H1 (cell line): ENCODE measurements around the gene ORMDL3. TPM values are rescaled to one million over a fixed set of nuclear protein-coding genes. Genes with fewer than 3 reads are reported as not detected.
A peak's percentile ranks its signal among the peaks of the same experiment; 100 is the strongest.

Experiments
- EZH2 ChIP-seq: fragments of 200-600 bp; sonication (generic); IDR thresholded peaks from 2 replicates; pipeline ENCODE4 v1.7.1; 2012; ENCODE audit warnings: low read depth, mild to moderate bottlenecking, moderate library complexity, low read length, inconsistent platforms; ENCODE audit not compliant: severe bottlenecking
- HDAC2 ChIP-seq, 2 experiments: fragments of 300-600 bp in 1 of 2; sonication (generic) in 1 of 2; IDR thresholded peaks; 2 replicates each; pipeline ENCODE4 v1.6.1; 2011 to 2012; ENCODE audit warnings: low read depth in 2 of 2, low read length in 2 of 2, mild to moderate bottlenecking in 2 of 2, moderate library complexity in 2 of 2, borderline replicate concordance in 1 of 2, inconsistent platforms in 1 of 2
- JUND ChIP-seq: IDR thresholded peaks from 2 replicates; pipeline ENCODE4 v1.6.1; 2011; ENCODE audit warnings: mild to moderate bottlenecking, improper control_type of control experiment, low read length
- KDM1A ChIP-seq: fragments of 200-600, 300-600 bp; sonication (generic); IDR thresholded peaks from 2 replicates; pipeline ENCODE4 v1.7.1; 2016; ENCODE audit warnings: mild to moderate bottlenecking, low read length, borderline replicate concordance
- POLR2A ChIP-seq, 2 experiments: IDR thresholded peaks; 1 replicate in 1 of 2; 2 replicates in 1 of 2; pipeline ENCODE4 v1.6.1; 2011; ENCODE audit warnings: low read depth in 2 of 2, low read length in 2 of 2, mild to moderate bottlenecking in 2 of 2; ENCODE audit errors: control extremely low read depth in 1 of 2
- RAD21 ChIP-seq, 2 experiments: IDR thresholded peaks in 1 of 2; conservative IDR thresholded peaks in 1 of 2; 2 replicates each; pipeline ENCODE4 v1.6.1; 2011; ENCODE audit warnings: low read depth in 2 of 2, low read length in 2 of 2, improper control_type of control experiment in 1 of 2, inconsistent platforms in 1 of 2, mild to moderate bottlenecking in 1 of 2, moderate library complexity in 1 of 2
- RXRA ChIP-seq: IDR thresholded peaks from 2 replicates; pipeline ENCODE4 v1.6.1; 2011; ENCODE audit warnings: low read depth, mild to moderate bottlenecking, low read length, moderate library complexity; ENCODE audit not compliant: insufficient read depth
- SP1 ChIP-seq: IDR thresholded peaks from 2 replicates; pipeline ENCODE4 v1.6.1; 2011; ENCODE audit warnings: low read depth, low read length
- SRF ChIP-seq: IDR thresholded peaks from 2 replicates; pipeline ENCODE4 v1.6.1; 2011; ENCODE audit warnings: mild to moderate bottlenecking, low read depth, low read length, moderate library complexity
- TAF1 ChIP-seq: IDR thresholded peaks from 2 replicates; pipeline ENCODE4 v1.6.1; 2011; ENCODE audit warnings: mild to moderate bottlenecking, low read depth, low read length
- polyA plus RNA-seq, 7 experiments: library from polyadenylated mRNA; depleted of rRNA in 3 of 7; stranded (reverse) in 5 of 7; unstranded in 2 of 7; fragments of >200 nt in 5 of 7; fragments of 200-250 nt in 2 of 7; gene quantifications; 1 replicate in 5 of 7; 2 replicates in 1 of 7; 4 replicates in 1 of 7; pipeline versions ENCODE4 v1.2.1 to v1.2.3, GENCODE V29; 2011 to 2013; ENCODE audit warnings: missing spikeins in 2 of 7, mixed read lengths in 2 of 7
- total RNA-seq: library from RNA; stranded (reverse); fragmentation: NEBNext Ultra II Directional; extraction: Animal tissue kit (Norgen Biotek cat#: 25700); gene quantifications from 2 replicates; pipeline ENCODE4 v1.2.1, GENCODE V29; 2021

ORMDL3 gene
- total and polyA plus RNA-seq, 2 of the 8 experiments (the other 6 are each of a cell fraction or from before 2014, with no cell fraction given), result 50.4 to 108 TPM

GRCh38 chr17:39939588-39940419 is 12.4 kb upstream of the ORMDL3 start (continued):
- TF ChIP-seq SP1 (no peak), JUND (no peak), KDM1A (no peak), RXRA (no peak), RAD21 (IDR thresholded peaks at IDR 0.05 in 1 of 2, conservative IDR thresholded peaks at IDR 0.05 in 1 of 2; ENCODE audit: low read depth in 2 of 2, low read length in 2 of 2) (peak; percentile 19 to 31; a peak in 3 of 4 replicates), EZH2 (no peak), TAF1 (no peak), SRF (no peak), HDAC2 (IDR thresholded peaks at IDR 0.05; ENCODE audit: borderline replicate concordance in 1 of 2, low read depth in 2 of 2, low read length in 2 of 2) (no peak), POLR2A (IDR thresholded peaks at IDR 0.05; ENCODE audit: control extremely low read depth in 1 of 2, low read depth in 2 of 2, low read length in 2 of 2) (no peak)
- TF ChIP-seq, all 59 proteins: peak for 2
